Right kidney (tissue), 1 donor: Measurements from ENCODE around the gene FGG.
"Not testable (repeated sequence)": the region's sequence is repeated elsewhere in the genome, so short reads cannot be mapped to it uniquely, and the experiment has no call there.

Source experiments
- DNase-seq: peaks from one replicate; pipeline ENCODE4 v3.0.0-alpha.2; 2016

The FGG gene

DNA sequence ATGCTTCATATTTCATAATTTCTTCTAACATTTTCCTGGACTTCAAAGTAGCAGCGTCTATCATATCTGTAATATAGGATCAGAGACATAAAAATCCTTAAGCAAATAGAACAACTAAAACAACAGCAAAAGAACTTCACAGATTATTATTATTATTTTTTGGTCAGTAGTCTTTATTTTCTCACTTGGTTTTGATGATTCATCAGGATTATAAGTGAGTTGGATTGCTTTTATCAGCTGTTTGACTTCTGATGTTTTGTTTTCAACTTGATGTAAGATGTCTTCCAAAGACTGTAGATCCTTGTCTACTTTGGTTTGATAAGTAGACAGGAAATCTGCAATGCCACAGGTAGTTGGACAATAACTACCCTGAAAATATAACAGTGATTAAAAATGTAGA lies 623 bp downstream of the FGG start:
- DNase-seq = no peak

DNA sequence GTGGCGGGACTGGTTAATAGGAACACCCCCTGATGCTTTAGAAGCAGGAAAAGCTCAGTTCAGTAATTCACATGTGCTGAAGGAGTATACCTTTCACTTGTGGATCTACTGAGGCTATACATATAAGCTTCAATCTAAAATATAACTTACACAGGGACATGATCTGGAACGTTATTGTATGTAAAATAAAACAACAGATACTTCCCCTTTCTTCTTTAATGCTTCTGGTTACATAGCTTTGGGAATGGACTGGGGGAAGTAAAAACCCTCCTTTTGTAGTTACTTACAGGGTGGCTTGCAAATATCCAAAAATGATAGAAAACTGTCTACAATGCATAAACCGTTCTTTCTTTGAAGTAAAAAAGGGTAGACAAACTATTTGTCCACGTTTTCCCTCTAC lies 1.9 kb downstream of the FGG start:
- DNase-seq = no peak

DNA sequence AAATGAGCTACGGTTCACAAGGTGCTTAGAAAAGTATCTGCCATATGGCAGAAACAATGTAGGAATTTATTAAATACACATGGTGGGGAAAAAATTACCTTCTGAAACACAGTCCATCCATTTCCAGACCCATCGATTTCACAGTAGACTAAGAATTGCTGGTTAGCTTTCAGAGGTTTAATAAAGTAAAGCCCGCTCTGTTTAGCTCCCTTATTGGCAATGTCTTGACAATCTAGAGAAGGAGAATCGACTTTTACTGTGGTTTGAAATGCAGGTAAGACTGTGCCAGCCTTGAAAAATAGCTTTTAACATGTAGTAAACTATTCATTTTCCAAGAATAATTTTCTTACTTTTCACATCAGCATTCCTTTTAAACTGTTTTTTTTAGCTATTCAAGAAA lies 2.9 kb downstream of the FGG start:
- no peak for DNase-seq

DNA sequence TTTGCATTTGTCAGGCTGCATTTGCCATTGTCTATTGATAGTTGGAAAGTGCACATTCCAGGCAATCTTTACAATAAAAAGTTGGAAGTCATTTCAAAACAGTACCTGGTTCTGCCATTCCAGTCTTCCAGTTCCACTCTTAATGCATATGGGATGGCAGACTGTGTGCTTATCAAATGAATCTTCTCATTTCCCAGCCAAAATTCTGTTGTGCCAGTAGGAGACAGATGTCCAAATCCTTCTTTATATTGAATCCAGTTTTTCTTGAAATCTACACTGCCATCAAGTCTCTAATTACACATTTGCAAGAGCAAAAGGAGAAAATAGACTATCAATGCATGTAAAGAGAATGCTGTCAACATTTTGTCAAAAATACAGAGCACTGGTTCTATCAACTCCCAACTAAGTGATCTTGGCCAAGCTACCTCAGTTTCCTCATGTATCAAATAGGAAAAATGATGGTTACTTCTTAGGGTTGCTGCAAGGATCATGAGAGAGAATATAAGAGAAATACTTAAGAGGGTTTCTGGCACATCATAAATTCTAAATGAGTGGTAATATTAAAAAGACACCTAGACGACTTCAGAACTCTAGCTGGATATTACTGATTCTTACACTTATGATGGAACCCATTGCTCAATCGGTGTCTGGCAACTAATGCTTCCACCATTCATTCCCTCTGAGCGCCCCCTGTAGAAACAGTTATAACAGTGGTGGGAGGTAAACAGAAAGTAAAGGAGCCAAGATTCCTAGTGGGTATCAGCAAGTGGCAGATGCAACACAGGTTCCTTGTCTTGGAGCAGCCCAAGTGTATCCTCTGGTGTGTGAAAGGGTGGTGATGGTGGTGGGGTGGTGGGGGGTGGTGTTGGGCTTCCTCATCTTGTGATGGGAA lies 3.8 kb downstream of the FGG start:
- no peak for DNase-seq

- no peak for DNase-seq
Measured at GRCh38 chr4:154606728-154607723, 5.4 kb downstream of the FGG start.

GRCh38 chr4:154604696-154605200 lies 7.7 kb downstream of the FGG start:
- no peak for DNase-seq

GRCh38 chr4:154603033-154603943 lies 9.2 kb downstream of the FGG start:
- DNase-seq = no peak

DNA sequence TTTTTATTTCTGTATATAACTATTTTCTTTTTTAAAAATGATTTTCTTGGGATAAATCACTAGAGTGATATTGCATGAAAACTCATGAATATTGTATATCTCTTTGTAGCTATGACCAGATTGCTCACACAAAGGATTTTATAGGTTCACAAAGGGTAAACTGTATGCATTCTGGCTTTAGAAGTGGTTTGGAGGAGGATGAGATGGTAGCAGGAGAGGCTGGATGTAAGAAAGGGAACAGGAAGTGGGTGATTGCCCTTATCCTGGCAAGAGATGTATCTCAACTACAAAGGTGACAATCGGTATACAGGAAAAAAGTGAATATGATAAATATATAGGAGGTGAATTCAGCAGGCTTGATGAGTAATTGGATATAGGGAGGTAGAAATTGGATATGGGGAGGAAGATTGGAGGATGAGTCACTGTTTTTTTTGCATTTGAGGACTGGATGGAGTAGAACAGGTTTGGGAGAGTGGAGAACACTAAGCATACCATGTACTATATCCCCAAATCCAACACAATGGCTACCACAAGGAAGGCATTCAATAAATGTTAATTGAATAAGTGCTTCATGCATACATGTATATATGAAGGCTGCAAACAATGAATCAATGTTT lies 9.9 kb downstream of the FGG start:
- no peak for DNase-seq

- DNase-seq = no peak
Measured at GRCh38 chr4:154597798-154598774, 14.4 kb downstream of the FGG start.

DNA sequence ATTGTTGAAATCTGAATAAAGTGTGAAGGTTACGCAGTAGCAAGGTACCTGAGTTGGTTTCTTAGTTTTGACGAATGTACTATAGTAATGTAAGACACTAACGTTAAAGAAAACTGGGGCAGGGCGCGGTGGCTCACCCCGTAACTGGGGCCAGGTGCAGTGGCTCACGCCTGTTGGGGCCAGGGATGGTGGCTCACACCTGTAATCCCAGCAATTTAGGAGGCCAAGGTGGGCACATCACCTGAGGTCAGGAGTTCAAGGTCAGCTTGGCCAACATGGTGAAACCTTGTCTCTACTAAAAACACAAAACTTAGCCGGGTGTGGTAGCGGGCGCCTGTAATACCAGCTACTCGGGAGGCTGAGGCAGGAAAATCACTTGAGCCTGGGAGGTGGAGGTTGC lies 15.2 kb downstream of the FGG start:
- DNase-seq = not testable (repeated sequence)

DNA sequence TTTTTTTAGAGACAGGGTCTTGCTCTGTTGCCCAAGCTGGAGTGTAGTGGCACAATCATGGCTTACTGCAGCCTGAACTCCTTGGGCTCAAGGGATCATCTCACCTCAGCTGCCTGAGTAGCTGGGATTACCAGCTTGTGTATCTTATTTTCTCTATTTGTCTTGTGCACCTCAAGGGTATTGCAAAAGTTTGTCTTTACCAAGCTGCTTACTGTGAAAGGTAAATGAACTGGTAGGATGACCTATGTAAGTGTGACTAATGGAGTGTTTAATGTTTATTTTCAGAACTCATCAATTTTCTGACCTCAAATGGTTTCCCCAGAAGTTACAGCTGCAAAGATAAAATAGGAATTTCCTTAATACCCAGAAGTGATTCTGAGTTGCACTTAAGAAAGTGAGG lies 16.6 kb downstream of the FGG start:
- DNase-seq = no peak

DNA sequence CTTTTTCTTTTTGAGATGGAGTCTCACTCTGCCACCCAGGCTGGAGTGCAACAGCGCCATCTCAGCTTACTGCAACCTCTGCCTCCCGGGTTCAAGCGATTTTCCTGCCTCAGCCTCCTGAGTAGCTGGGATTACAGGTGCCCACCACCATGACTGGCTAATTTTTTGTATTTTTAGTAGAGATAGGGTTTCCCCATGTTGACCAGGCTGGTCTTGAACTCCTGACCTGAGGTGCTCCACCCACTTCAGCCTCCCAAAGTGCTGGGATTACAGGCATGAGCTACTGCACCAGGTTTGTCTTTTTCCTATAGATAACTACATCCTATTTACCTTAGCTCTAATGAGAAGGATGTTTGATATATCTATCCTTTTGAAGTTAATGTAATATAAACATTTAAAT lies 18.1 kb downstream of the FGG start:
- DNase-seq = not testable (repeated sequence)

DNA sequence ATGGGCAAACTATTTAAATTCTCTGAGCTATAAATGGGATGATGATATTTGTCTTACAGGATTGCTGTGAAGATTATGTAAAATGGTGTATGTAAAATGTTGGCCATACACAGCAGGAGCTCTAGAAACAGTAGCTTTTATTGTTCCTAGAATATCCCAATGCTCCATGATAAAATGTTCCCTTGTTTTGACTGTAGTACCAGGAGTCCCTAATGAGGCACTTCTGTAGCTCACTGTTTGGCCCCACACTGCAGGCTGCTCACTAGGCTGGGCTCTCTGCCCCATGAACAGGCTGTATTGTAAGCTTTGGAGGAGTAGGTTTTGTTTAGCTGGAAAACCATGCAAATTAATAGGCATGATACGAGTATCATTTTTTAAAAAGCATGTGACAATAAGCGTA lies 18.6 kb downstream of the FGG start:
- no peak for DNase-seq

- no peak for DNase-seq
Measured at GRCh38 chr4:154591890-154592289, 20.6 kb downstream of the FGG start.

- DNase-seq = no peak
Measured at GRCh38 chr4:154590329-154591006, 22.0 kb downstream of the FGG start, which contains the start of gene FGA. Gene FGA (minus strand): TSS chr4:154590742. CDS start chr4:154590687, 55 bp downstream.

DNA sequence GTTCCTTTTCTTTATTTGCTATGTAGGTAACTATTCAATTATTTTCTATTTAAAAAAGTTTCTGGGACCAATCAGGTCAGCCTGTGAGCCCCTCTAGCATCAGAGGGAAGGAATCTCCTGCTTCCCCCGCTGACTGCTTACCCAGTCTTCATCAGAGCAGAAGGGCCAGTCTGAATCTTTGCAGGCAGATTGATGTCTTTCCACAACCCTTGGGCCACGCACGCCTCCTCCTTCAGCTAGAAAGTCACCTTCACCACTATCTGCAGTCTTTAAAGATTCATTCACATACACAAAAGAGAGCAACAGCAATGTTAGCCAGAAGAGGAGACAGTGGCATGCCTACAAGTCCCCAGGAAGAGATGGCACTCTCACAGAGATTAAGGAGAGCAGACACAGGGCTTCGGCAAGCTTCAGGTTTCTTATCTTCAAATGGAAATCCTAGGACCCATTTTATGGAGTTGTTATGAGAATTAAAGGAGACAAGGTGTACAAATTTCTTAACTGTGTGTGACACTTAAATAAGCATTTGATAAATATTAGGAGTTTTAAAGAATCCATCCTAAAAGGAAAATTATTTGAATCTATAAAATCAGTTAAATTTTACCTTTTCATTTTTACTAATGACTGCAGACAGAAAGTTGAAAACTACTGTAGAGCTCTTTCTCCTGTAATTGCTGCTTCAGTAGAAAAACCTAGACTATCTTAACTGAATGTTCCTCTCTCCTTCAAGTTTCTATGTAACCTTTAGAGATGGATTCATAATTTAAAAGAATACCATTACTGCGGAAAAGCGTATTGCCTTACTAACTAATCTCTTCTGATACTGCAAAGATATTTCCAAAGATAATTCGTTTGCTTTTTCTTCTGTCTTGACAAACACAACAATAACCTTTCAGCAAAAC lies 22.9 kb downstream of the FGG start:
- no peak for DNase-seq

DNA sequence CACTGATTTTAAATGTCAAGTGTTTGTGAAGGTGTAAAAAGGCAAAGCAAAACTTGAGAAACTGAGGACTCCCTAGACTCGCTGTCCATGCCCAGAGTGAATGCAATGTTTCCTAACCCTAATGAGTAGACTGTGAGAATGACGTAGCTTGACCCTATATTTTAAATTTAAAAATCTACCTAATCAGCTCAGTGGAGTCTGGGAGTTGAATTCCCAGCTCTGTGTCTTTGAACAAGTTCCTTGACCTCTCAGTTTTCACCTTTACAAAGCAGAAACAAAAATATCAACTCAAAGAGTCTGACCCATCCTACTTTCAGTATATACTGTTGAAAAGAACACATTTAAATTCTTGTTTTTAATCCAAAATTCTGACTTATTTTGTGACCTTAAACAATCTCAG lies 24.3 kb downstream of the FGG start:
- no peak for DNase-seq

GRCh38 chr4:154586296-154587033 lies 26.0 kb downstream of the FGG start:
- DNase-seq = no peak
